ENCODE results near the gene DOHH. TPM values are rescaled to one million over a fixed set of nuclear protein-coding genes. Genes with fewer than 3 reads are reported as not detected.

DOHH gene
- total and polyA plus RNA-seq, 9 of the 15 experiments (the other 6 are each of a cell fraction or from before 2014, with no cell fraction given): 0.14 to 47.2 (median 5.1) TPM

DNA sequence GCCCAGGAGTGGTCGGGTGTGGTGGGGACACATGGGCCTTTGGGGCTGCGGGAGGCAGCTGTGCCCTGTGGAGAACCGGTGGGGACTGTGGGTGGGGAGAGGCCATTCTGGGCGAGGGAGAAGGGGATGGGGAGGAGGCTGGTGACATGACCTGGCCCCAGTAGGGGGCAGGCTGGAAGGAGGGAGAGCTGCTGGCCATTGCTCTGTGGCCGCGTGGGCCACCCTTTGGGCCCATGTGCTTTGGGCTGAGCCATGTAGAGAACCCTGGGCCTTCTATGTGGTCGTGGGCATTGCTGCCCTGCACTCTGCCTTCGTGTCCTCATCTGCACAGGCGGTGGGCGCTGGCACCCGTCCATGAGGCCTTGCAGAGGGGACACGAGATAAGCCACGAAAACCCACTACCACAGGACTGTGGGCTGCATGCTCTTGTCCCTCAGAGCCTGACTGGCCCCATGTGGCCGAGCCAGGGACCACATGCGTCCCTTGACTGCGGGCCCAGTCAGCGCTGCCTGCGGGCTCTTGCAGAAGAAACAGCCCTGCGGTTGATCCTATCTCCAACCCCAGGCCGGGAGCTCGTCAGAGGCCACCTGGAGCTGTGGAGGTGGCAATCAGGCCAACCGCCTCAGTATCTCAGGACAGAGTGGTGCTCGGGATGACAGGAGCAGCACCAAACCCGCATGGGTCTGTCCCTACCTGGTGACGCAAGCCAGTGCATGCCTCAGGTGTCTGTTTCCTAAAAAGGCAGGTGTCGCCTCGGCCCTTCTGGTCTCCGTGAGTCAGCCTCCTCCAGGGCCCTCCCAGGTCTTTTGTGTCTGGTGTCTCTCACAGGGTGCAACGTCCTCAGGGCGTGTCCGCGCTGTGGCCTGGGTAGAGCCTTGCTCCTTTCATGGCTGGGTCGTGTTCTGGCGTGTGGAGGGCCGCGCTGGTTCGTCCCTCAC lies 20.0 kb upstream of the DOHH start (continued):
- TF ChIP-seq KLF13 (tag; IDR thresholded peaks at IDR 0.05; ENCODE audit: borderline replicate concordance, low read depth) (no peak), FOXK1 (CRISPR knock-in tag; IDR thresholded peaks at IDR 0.05; ENCODE audit: borderline replicate concordance) (peak; percentile 67; the same call in 1 of the 2 replicates), RBM14 (IDR thresholded peaks at IDR 0.05; ENCODE audit: borderline replicate concordance, insufficient read depth, low read depth, low read length) (no peak), PTTG1 (tag; IDR thresholded peaks at IDR 0.05; ENCODE audit: low read depth) (no peak), ADNP (tag; IDR thresholded peaks at IDR 0.05) (0 out of 2 replicates have a peak, but pooled peaks have one; percentile 29), POLR2G (IDR thresholded peaks at IDR 0.05; ENCODE audit: low read depth, low read length) (peak; percentile 67), TRIM25 (IDR thresholded peaks at IDR 0.05; ENCODE audit: borderline replicate concordance) (no peak), ZBED1 (IDR thresholded peaks at IDR 0.05) (no peak), ZNF668 (CRISPR knock-in tag; IDR thresholded peaks at IDR 0.05) (no peak), POLR2A (conservative IDR thresholded peaks at IDR 0.05) (no peak), BRD9 (IDR thresholded peaks at IDR 0.05; ENCODE audit: low read depth, partially characterized antibody) (peak; percentile 74), PHF21A (IDR thresholded peaks at IDR 0.05; ENCODE audit: borderline replicate concordance, low read depth) (0 out of 2 replicates have a peak, but pooled peaks have one; percentile 23), RCOR1 (IDR thresholded peaks at IDR 0.05; ENCODE audit: borderline replicate concordance in 1 of 2, low read depth in 2 of 2, low read length in 2 of 2) (peak; percentile 5 to 80), ZNF511 (CRISPR knock-in tag; IDR thresholded peaks at IDR 0.05) (peak; percentile 97), PHB (CRISPR knock-in tag; IDR thresholded peaks at IDR 0.05) (no peak), EZH2 (IDR thresholded peaks at IDR 0.05; ENCODE audit: borderline replicate concordance, low read depth, low read length) (no peak), ZNF764 (CRISPR knock-in tag; IDR thresholded peaks at IDR 0.05; ENCODE audit: low read depth) (no peak)
- TF ChIP-seq, protein P1, sequence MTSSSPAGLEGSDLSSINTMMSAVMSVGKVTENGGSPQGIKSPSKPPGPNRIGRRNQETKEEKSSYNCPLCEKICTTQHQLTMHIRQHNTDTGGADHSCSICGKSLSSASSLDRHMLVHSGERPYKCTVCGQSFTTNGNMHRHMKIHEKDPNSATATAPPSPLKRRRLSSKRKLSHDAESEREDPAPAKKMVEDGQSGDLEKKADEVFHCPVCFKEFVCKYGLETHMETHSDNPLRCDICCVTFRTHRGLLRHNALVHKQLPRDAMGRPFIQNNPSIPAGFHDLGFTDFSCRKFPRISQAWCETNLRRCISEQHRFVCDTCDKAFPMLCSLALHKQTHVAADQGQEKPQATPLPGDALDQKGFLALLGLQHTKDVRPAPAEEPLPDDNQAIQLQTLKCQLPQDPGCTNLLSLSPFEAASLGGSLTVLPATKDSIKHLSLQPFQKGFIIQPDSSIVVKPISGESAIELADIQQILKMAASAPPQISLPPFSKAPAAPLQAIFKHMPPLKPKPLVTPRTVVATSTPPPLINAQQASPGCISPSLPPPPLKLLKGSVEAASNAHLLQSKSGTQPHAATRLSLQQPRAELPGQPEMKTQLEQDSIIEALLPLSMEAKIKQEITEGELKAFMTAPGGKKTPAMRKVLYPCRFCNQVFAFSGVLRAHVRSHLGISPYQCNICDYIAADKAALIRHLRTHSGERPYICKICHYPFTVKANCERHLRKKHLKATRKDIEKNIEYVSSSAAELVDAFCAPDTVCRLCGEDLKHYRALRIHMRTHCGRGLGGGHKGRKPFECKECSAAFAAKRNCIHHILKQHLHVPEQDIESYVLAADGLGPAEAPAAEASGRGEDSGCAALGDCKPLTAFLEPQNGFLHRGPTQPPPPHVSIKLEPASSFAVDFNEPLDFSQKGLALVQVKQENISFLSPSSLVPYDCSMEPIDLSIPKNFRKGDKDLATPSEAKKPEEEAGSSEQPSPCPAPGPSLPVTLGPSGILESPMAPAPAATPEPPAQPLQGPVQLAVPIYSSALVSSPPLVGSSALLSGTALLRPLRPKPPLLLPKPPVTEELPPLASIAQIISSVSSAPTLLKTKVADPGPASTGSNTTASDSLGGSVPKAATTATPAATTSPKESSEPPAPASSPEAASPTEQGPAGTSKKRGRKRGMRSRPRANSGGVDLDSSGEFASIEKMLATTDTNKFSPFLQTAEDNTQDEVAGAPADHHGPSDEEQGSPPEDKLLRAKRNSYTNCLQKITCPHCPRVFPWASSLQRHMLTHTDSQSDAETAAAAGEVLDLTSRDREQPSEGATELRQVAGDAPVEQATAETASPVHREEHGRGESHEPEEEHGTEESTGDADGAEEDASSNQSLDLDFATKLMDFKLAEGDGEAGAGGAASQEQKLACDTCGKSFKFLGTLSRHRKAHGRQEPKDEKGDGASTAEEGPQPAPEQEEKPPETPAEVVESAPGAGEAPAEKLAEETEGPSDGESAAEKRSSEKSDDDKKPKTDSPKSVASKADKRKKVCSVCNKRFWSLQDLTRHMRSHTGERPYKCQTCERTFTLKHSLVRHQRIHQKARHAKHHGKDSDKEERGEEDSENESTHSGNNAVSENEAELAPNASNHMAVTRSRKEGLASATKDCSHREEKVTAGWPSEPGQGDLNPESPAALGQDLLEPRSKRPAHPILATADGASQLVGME (CRISPR knock-in tag; IDR thresholded peaks at IDR 0.05): no peak
